HK-2 (cell line): ENCODE results near the gene ACER1.

ENCODE experiments used
- DNase-seq: peaks from one replicate; pipeline ENCODE4 v3.0.0-alpha.2; 2018; ENCODE audit not compliant: unreplicated experiment

Gene ACER1

GRCh38 chr19:6268382-6268771 is 65.0 kb downstream of the ACER1 start:
- no peak for DNase-seq

- no peak for DNase-seq
Measured at GRCh38 chr19:6267552-6268381, 65.6 kb downstream of the ACER1 start.

GRCh38 chr19:6264803-6265202 is 68.6 kb downstream of the ACER1 start:
- no peak for DNase-seq

DNA sequence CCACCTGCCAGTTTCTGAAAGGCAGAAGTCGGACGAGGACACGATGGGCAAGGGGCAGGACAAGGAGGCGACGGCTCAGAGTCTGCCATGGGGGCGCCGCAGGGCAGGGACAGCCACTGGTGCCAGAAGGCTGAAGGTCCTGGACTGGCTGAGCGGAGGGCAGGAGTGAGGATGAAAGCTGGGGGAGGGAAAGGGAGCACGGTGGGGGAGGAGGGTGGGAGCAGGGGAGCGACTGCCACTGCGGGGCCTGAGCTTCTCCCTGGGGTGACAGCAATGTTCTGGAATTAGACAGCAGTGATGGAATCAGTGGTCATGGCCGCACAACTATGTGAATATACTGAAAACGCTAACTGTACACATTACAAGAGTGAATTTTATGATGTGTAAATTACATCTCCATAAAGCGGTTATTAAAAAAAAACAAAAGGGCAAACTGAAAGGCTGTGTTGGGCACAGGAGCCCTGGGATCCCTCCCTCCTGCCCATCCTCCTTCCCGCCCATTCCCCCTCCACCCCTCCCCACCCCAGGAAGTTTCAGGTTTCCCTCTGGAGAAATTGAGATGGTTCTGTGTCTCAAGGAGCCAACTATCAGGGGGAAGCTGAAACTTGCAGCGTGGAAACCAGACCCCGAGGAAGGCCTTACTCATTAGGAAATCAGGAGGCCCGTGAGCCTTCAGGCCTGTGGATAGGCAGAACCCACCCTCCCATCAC is 69.5 kb downstream of the ACER1 start:
- no peak for DNase-seq

DNA sequence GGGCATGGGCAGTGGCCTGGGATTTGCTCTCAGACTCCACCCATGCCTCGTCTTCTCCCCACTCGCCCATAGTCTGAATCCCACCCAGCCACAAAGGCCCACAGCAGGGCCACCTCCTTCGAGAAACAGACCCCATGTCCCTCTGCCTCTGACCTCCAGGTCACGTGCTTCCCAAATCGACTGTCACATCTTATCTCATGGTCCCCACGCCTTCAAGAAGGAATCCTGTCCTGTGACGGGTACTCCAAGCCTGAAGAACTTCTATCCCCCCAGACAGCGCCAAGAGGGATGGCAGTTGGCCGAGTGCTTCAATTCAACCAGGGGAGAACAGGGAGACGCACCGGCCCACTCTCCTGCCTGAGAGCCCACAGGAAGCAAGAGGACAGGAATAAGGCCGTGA is 70.1 kb downstream of the ACER1 start:
- DNase-seq: no peak

DNA sequence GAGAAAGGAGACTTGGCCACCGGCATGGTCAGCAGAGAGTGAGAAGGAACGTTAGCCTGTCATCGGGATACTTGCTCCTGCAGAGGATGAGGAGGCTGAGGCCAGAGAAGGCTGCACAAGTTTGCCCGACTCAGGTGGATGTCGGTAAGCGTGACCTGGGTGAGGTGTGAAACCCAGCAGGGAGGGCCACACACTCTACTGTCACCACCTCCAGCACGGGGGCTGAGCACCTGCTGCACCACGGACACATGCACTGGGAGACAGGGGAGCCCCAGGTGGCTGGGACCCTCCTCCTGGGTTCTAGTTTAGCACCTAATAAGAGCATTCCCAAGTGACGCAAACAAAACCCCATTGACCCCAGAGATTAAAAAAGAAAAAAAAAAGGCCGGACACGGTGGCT is 70.9 kb downstream of the ACER1 start:
- DNase-seq: no peak

- DNase-seq: no peak
Measured at GRCh38 chr19:6261883-6262282, 71.5 kb downstream of the ACER1 start.

GRCh38 chr19:6260912-6261650 is 72.3 kb downstream of the ACER1 start:
- peak; percentile 25 for DNase-seq

GRCh38 chr19:6260376-6260775 is 73.0 kb downstream of the ACER1 start:
- no peak for DNase-seq

DNA sequence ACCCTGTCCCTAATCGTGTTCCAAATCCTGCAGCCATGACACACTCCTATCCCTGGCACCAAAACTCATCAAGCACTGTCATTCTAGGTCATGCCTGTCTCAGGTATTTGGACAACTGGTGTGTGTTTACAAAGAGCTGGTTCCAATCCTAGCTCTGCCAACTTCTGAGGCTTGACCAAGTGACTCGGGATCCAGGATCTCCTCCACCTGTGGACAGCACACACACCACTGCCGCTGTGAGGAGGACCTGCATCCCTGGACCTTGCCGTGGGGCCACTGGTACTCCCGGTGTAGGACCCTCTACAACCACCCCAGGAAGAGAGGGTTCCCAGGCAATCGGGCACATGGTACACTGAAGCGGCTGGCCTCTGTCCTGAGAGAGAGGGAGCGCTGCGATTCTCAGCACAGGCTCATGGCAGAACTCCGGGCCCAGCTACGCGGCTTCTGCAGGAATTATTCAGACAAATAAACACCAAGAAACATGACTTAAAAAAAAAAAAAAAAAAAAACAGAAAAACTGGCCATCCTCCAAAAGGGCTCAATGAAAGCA is 74.0 kb downstream of the ACER1 start:
- DNase-seq: no peak

- DNase-seq: no peak
Measured at GRCh38 chr19:6258812-6259311, 74.5 kb downstream of the ACER1 start.
